ENCODE results near the gene HECTD3. TPM values are rescaled to one million over a fixed set of nuclear protein-coding genes. Genes with fewer than 3 reads are reported as not detected.
"Not testable (repeated sequence)": the region's sequence is repeated elsewhere in the genome, so short reads cannot be mapped to it uniquely, and the experiment has no call there.

HECTD3 gene
- total RNA-seq, 1 donor from 2014 or later, result 20.3 TPM

DNA sequence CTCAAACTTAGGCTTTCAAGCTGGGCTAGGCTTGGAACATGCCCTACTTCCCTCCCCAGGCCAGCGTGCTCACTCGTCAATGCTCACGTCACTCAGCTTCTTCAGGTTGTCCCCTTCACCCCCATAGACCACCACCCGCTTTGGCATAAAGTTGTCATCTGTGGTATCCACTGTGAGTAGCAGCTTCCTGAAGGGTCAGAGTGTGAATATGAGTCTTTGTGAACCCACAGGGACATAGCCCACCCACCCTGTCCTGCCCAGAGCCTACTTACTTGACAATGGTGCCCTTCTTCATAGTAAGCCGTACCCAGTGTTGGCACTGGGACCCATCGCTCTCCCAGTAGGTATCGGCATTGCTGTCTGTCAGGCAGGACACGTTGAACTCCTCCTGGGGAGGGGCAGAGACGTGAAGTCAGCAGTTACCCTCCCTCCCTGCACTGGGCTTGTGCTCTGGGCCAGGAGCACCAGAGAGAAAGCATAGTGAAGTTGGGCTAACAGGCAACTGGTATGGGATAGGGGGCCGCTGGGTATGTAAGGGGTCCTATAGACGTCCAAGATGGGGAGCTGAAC is 1.7 kb downstream of the HECTD3 start:
- no peaks in the 10 kb centered on the region for H3K27me3 Mint-ChIP-seq
- intact Hi-C loops (cut with micrococcal nuclease), result no loop called here
- H3K36me3 Mint-ChIP-seq (ENCODE audit: low read depth), result peaks cover 32% of the 10 kb centered on the region
- H3K27ac Mint-ChIP-seq, result no peak overlapping the region
- no peaks in the 10 kb centered on the region for H3K9me3 Mint-ChIP-seq
- peak overlapping the region; percentile 85 for H3K4me3 Mint-ChIP-seq
- DNase-seq, result no peak
- H3K4me1 Mint-ChIP-seq, result peaks cover 45% of the 10 kb centered on the region

DNA sequence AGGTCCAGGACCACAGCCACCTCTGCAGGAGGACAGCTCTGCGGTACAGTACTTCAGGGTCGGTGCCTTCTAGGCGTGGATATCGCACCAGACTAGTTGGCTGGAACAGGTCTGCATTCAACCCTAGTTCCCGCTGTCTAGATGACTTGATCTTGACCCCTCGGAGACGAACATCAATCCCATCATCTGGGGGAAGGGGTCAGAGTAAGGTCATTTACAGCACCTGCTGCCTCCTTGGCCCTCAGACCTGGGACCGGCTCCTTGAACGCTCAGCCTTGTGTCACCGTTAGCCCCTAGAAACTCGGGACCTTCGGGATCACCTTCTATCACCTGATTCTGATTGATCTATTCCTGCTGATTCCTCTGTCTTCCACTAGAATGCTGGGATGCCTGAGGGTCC is 2.6 kb downstream of the HECTD3 start:
- H3K4me3 Mint-ChIP-seq, result no peak overlapping the region

DNA sequence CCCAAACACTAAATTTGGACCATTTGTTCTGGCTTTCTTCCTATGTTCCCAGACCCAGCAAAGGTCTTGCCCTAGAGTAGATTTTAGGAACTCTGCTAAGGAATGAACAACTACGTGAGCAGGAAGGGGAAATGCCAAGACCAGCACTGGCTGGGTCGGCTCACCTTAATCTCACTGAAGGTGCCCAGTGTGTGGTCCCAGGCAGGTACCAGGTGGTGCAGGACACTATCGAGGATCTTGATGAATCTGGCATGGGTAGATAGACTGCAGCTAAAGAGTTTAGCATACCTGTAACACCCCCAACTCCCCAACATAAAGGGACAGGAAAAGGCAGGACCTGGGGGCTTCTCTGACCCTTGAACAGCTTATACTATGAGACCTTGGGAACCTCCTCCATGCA is 3.0 kb downstream of the HECTD3 start:
- Mint-ChIP-seq H3K27ac (no peak overlapping the region), H3K27me3 (no peaks in the 10 kb centered on the region), H3K9me3 (no peaks in the 10 kb centered on the region), H3K4me1 (peaks cover 33% of the 10 kb centered on the region), H3K36me3 (ENCODE audit: low read depth) (peaks cover 34% of the 10 kb centered on the region), H3K4me3 (no peak overlapping the region)
- no peak for DNase-seq
- intact Hi-C loops (cut with micrococcal nuclease), result no loop called here

More for the DNA sequence above, 2.6 kb downstream of the HECTD3 start:
- peaks cover 37% of the 10 kb centered on the region for H3K4me1 Mint-ChIP-seq
- intact Hi-C loops (cut with micrococcal nuclease), result no loop called here
- peaks cover 33% of the 10 kb centered on the region for H3K36me3 Mint-ChIP-seq (ENCODE audit: low read depth)
- no peak for DNase-seq
- no peak overlapping the region for H3K27ac Mint-ChIP-seq
- no peaks in the 10 kb centered on the region for H3K9me3 Mint-ChIP-seq
- no peaks in the 10 kb centered on the region for H3K27me3 Mint-ChIP-seq

DNA sequence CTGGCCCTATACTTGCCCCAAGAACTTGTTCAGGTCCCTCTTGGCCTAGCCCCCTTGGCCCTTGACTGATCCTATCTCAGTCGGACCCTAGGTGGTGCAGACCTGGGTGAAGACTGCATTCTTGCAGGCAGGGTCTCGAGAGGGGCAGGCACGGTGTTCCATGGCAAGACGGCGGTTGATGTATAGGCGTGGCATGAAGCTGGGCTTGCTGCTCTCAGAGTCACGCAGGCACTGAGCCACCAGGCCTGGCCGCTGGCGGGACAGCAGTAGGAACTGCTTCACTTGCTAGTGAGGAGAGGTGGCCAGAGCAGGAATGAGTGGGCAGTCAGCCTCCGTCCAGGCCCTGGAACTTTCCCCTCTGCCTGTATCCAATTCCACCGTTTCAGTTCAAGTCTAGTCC is 3.8 kb downstream of the HECTD3 start:
- Mint-ChIP-seq H3K4me3 (no peak overlapping the region), H3K9me3 (no peaks in the 10 kb centered on the region), H3K4me1 (peaks cover 27% of the 10 kb centered on the region), H3K27ac (no peak overlapping the region), H3K36me3 (ENCODE audit: low read depth) (peaks cover 38% of the 10 kb centered on the region), H3K27me3 (no peaks in the 10 kb centered on the region)
- intact Hi-C loops (cut with micrococcal nuclease), result no loop called here
- DNase-seq, result no peak

DNA sequence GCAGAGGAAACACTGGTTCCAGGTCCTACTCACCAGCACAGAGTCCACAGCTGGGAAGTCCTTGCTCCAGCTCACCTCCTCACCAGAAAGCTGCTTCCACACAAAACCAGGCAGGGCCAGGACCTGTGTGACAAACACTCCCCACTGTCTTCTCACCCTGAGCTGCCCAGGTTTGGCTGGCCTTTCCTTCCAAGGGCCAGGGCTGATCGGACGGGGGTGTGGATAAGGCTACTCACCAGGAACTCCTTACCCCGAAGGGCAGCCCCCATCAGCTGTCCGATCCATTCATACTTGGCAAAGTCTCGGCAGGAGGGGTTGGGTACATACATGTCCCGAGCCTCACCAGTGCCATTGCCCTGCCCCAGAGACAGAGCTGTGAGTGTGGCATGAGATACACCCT is 5.4 kb downstream of the HECTD3 start:
- Mint-ChIP-seq H3K4me3 (no peak overlapping the region), H3K27ac (no peak overlapping the region), H3K4me1 (peaks cover 22% of the 10 kb centered on the region), H3K27me3 (no peaks in the 10 kb centered on the region), H3K9me3 (no peaks in the 10 kb centered on the region), H3K36me3 (ENCODE audit: low read depth) (peaks cover 44% of the 10 kb centered on the region)
- intact Hi-C loops (cut with micrococcal nuclease), result no loop called here
- no peak for DNase-seq

DNA sequence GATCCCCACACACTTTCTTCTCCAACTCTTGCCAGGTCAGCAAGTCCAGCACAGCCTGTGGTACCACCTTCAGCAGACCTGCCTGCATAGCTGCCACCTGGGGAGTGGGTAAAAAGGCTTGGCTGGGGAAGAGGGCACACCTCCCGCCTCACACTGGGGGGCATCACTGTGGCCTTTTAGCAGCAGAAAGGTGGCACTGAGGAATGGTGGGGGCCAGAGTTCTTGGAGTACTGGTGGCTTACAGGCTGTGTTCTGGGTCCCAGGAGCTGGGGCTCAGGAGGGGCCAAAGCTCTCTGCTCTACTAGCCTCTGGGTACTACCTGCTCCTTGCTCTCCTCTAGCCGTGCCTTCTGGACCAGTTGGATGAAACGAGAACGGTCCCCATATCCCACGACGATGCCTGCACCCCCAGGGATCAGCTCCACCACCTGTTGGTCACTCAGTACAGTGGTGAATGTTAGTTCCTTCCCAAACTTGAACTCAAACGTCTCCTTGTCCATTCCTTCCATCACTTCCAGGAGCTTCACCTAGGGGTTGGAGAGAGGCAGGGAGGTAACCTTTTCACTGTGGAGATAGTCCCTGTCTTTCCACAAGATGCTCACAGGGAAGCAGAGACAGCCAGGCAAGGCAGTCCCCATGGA is 6.7 kb downstream of the HECTD3 start:
- Mint-ChIP-seq H3K27ac (no peak overlapping the region), H3K4me1 (peaks cover 15% of the 10 kb centered on the region), H3K4me3 (no peak overlapping the region), H3K36me3 (ENCODE audit: low read depth) (peaks cover 43% of the 10 kb centered on the region), H3K9me3 (no peaks in the 10 kb centered on the region), H3K27me3 (no peaks in the 10 kb centered on the region)
- no peak for DNase-seq
- intact Hi-C loops (cut with micrococcal nuclease), result no loop called here

DNA sequence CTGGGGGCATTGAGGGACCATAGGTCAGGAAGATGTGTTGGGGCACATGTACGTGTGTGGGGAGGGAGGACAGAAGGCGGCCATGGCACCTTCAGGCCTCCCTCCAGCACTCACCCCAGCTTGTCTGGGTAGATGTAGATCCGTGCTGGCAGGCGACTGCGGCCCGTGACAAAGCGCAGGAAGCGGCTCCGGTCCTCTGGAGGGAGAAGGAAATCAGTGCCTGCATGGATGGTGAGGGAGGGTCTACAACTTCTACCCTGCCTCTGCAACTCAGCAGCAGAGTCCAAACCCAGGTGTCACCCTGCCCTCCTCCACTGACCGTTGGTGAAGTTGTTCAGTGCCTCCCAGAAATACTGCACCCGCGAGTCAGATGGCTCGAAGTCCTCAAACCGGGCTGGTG is 7.4 kb downstream of the HECTD3 start:
- Mint-ChIP-seq H3K36me3 (ENCODE audit: low read depth) (peaks cover 37% of the 10 kb centered on the region), H3K4me3 (no peak overlapping the region), H3K27me3 (no peaks in the 10 kb centered on the region), H3K4me1 (peaks cover 9% of the 10 kb centered on the region), H3K27ac (no peak overlapping the region), H3K9me3 (no peaks in the 10 kb centered on the region)
- intact Hi-C loops (cut with micrococcal nuclease), result no loop called here
- DNase-seq, result no peak

DNA sequence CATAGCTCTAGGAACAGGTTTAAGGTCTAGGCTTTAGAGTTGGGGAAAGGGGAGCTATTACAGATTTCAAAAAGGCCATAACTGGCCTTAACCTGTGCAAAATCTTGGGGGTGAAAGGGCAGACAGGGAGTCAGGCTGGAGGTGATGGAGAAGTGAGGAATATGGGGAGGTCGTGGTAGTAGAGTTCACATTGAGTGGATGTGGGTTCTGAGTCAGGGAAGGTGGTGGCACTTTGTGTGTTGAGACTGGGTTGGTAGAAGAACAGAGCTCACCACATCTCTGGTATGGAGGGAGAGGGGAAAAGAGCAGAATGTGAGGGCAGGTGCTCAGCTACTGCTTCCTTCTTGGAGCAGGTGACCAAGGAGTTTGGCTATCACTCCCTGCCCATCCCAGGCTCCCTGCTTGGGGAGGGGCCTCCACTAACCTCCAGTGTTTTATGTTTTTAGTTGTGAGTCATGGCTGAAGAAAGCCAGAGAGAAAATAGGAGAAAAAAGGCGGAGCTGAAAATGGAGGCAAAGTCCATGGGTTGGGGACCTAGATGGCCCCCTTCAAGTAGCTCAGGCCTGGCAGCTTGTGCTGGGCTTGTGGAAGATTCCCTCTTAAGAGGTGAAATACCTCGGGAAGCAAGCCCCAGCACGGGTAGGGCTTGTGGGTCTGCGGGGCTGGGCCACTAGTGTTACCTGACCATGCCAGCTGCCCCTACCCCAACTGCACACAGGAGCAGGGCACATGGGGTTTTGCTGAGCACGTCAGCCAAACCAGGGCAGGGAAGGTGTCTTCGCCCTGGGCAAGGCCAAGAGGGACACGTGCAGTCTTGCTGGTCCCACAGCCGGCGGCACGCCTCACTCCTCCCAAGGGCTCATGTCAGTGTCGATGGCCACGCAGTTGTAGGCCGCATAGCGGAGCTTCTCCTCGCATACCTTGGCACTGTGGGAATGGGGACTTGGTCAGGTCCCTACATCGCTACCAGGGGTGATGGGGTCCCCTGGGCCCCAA is 8.2 kb downstream of the HECTD3 start:
- peaks cover 33% of the 10 kb centered on the region for H3K36me3 Mint-ChIP-seq (ENCODE audit: low read depth)
- H3K27me3 Mint-ChIP-seq, result no peaks in the 10 kb centered on the region
- DNase-seq, result no peak
- no peak overlapping the region for H3K4me3 Mint-ChIP-seq
- intact Hi-C loops (cut with micrococcal nuclease), result no loop called here
- H3K4me1 Mint-ChIP-seq, result peaks cover 7% of the 10 kb centered on the region
- no peak overlapping the region for H3K27ac Mint-ChIP-seq
- no peaks in the 10 kb centered on the region for H3K9me3 Mint-ChIP-seq

DNA sequence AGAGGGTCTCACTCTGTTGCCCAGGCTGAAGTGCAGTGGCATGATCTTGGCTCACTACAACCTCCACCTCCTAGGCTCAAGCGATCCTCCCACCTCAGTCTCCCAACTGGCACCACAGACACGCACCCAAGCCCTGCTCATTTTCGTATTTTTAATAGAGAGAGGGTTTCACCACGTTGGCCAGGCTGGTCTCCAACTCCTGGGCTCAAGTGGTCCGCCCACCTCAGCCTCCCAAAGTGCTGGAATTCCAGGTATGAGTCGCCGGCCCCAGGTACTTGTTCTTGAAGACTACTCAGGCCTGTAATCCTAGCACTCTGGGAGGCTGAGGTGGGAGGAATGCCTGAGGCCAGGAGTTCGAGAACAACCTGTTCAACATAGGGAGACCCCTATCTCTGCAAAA is 9.5 kb downstream of the HECTD3 start:
- DNase-seq; H3K9me3 Mint-ChIP-seq; H3K27ac Mint-ChIP-seq; H3K27me3 Mint-ChIP-seq; intact Hi-C loops (cut with micrococcal nuclease); H3K4me3 Mint-ChIP-seq; H3K4me1 Mint-ChIP-seq: not testable (repeated sequence)
- peaks cover 28% of the 10 kb centered on the region for H3K36me3 Mint-ChIP-seq (ENCODE audit: low read depth)

DNA sequence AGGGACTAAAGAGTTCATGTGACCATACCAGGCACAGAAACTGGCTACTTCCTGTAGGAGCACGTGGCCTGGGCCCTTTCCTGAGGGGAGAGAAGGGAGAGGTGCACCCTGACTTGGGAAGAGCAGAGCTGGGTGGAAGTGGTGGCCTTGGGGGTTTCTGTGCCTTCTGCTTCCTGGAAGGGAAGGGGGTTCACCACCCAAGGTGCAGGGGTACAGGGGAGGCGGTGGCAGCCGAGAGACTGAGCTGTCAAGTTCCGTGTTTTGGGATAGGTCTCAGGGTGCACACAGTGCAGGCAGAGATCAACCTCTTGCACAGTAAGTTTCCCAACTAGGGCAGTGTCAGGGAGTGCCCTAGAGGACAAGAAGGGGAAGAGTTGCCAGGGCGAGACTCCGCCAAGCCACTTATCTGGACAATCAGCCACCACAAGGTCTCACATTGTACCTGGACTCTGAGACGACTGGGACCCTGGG is 10.1 kb downstream of the HECTD3 start:
- H3K27me3 Mint-ChIP-seq, result no peaks in the 10 kb centered on the region
- no peak for DNase-seq
- peak overlapping the region; percentile 26 for H3K27ac Mint-ChIP-seq
- H3K36me3 Mint-ChIP-seq (ENCODE audit: low read depth), result peaks cover 28% of the 10 kb centered on the region
- peaks cover 7% of the 10 kb centered on the region for H3K4me1 Mint-ChIP-seq
- H3K4me3 Mint-ChIP-seq, result no peak overlapping the region
- no peaks in the 10 kb centered on the region for H3K9me3 Mint-ChIP-seq
- intact Hi-C loops (cut with micrococcal nuclease), result no loop called here

DNA sequence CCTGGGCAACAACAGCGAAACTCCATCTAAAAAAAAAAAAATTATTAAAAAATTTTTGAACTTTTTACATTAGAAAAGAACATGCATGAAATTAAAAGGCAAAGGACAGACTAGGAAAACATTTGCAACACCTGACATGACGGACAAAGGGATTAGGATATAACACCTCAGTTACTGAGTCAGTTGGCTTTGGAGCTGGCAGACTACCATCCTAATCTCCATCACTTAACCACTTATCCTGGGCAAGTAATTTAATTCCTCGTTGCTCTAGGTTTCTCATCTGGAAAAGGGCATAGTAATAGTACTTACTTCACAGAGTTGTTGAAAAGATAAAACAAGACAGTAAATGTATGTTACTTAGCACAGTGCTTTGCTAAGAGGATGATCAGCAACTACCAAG is 11.9 kb downstream of the HECTD3 start:
- Mint-ChIP-seq H3K4me1 (peaks cover 7% of the 10 kb centered on the region), H3K9me3 (no peaks in the 10 kb centered on the region), H3K27me3 (peaks cover 2% of the 10 kb centered on the region), H3K4me3 (no peak overlapping the region), H3K27ac (no peak overlapping the region), H3K36me3 (ENCODE audit: low read depth) (peaks cover 17% of the 10 kb centered on the region)
- intact Hi-C loops (cut with micrococcal nuclease), result no loop called here
- DNase-seq, result no peak

DNA sequence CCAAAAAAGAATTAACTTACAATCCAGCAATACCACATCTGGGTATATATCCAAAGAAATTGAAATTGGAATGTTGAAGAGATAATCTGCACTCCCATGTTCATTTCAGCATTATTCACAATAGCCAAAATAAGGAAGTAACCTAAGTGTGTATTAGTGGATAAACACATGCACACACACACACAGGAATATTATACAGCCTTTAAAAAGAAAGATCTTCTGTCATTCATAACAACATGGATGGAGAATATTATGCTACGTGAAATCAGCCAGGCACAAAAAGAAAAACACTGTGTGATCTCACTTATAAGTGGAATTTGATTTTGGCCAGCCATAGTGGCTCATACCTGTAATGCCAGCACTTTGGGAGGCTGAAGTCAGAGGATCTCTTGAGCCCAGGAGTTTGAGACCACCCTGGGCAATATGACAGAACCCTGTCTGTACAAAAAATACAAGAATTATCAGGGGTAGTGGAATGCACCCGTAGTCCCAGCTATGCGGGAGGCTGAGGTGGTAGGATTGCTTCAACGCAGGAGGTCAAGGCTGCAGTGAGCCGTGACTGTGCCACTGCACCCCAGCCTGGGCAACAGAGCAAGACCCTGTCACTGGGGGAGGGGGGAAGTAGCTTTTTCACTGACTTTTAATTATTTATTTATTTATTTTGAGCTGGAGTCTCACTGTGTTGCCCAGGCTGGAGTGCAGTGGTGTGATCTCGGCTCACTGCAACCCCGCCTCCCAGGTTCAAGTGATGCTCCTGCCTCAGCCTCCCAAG is 15.5 kb downstream of the HECTD3 start:
- Mint-ChIP-seq H3K36me3 (ENCODE audit: low read depth) (no peaks in the 10 kb centered on the region), H3K27me3 (peaks cover 6% of the 10 kb centered on the region), H3K4me1 (peaks cover 2% of the 10 kb centered on the region), H3K27ac (no peak overlapping the region), H3K9me3 (no peaks in the 10 kb centered on the region), H3K4me3 (no peak overlapping the region)
- DNase-seq, result no peak
- intact Hi-C loops (cut with micrococcal nuclease), result no loop called here

DNA sequence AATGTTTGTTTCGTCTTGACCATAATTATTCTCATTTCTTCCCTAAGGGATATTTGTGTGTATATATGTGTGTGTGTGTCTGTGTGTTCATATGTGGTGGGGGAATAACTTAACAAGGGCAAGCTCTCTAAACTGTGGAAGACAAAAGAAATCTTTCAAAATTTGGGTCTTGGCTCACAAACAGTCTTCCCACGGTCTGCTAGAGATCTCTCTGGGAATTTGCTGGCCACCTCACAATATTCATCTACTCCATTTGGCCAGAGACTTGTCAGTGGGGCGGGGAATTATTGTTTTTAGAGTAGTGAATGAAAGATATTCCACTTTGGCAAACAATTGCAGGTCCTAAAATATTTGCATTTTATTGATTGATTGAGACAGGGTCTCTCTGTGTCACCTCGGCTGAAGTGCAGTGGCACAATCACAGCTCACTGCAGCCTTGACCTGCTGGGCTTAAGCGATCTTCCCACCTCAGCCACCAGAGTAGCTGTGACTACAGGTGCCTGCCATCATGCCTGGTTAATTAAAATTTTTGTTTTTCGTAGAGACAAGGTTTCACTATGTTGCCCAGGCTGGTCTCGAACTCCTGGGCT is 16.7 kb downstream of the HECTD3 start:
- Mint-ChIP-seq H3K4me3 (no peak overlapping the region), H3K4me1 (no peaks in the 10 kb centered on the region), H3K27me3 (peaks cover 6% of the 10 kb centered on the region), H3K36me3 (ENCODE audit: low read depth) (no peaks in the 10 kb centered on the region), H3K27ac (no peak overlapping the region), H3K9me3 (no peaks in the 10 kb centered on the region)
- DNase-seq, result no peak
- intact Hi-C loops (cut with micrococcal nuclease), result no loop called here

Measured in activated CD4-positive, alpha-beta T cell treated with anti-CD3 and anti-CD28 coated beads, Interleukin-2, amount 10 ng/mL, durations not matched to agents 24 days and 14 days (primary cell).